Fibroblast of pulmonary artery (primary cell): ENCODE measurements around the gene PLA2G4D.

ENCODE experiments used
- DNase-seq: peaks from one replicate; pipeline ENCODE4 v3.0.0-alpha.2; 2010; ENCODE audit warnings: low read depth
- H3K4me3 ChIP-seq: replicated peaks from 2 replicates; pipeline ENCODE4 v1.5.1; 2011; ENCODE audit warnings: low read depth, mild to moderate bottlenecking, control low read depth, low read length, moderate library complexity
- CTCF ChIP-seq: IDR thresholded peaks from 2 replicates; pipeline ENCODE4 v1.5.1; 2011; ENCODE audit warnings: mild to moderate bottlenecking, control low read depth, low read length, inconsistent platforms; ENCODE audit errors: missing control alignments

PLA2G4D gene

GRCh38 chr15:42078903-42079302 is 15.5 kb downstream of the PLA2G4D start:
- no peak for TF ChIP-seq CTCF
- DNase-seq: no peak
- no peak overlapping the region for H3K4me3 ChIP-seq

- TF ChIP-seq CTCF: no peak
- no peak for DNase-seq
Observed at GRCh38 chr15:42077689-42078088, 16.7 kb downstream of the PLA2G4D start.

GRCh38 chr15:42073418-42073817 is 20.9 kb downstream of the PLA2G4D start:
- DNase-seq: no peak
- no peak for TF ChIP-seq CTCF
- no peak overlapping the region for H3K4me3 ChIP-seq

More at GRCh38 chr15:42077689-42078088, 16.7 kb downstream of the PLA2G4D start:
- H3K4me3 ChIP-seq: no peak overlapping the region

GRCh38 chr15:42072141-42072685 is 22.1 kb downstream of the PLA2G4D start:
- DNase-seq: no peak
- no peak for TF ChIP-seq CTCF
- H3K4me3 ChIP-seq: no peak overlapping the region

GRCh38 chr15:42071717-42072116 is 22.6 kb downstream of the PLA2G4D start:
- no peak for TF ChIP-seq CTCF

GRCh38 chr15:42070976-42071350 is 23.4 kb downstream of the PLA2G4D start:
- no peak for TF ChIP-seq CTCF
- no peak for DNase-seq

More at GRCh38 chr15:42071717-42072116, 22.6 kb downstream of the PLA2G4D start:
- no peak for DNase-seq
- no peak overlapping the region for H3K4me3 ChIP-seq

GRCh38 chr15:42070279-42070975 is 23.9 kb downstream of the PLA2G4D start:
- H3K4me3 ChIP-seq: no peak overlapping the region
- no peak for DNase-seq
- TF ChIP-seq CTCF: no peak

More at GRCh38 chr15:42070976-42071350, 23.4 kb downstream of the PLA2G4D start:
- H3K4me3 ChIP-seq: no peak overlapping the region
